GM12878 (cell line): Measurements from ENCODE around the gene CYSRT1. TPM values are rescaled to one million over a fixed set of nuclear protein-coding genes. Genes with fewer than 3 reads are reported as not detected.

Experiments used
- ATAC-seq: fragments of 200-7000 bp; cut with Tn5 transposase; 3 replicates; pipeline ENCODE4 v1.9.1; 2020; ENCODE audit warnings: mild to moderate bottlenecking, moderate library complexity
- BruUV-seq: library from RNA; stranded (reverse); fragments of 400-500 nt; replicated peaks from 2 replicates; lab custom pipeline; 2021; lab: Mats Ljungman, UMichigan
- CTCF ChIA-PET: fragments of 300-600 bp; sonication (Branson Sonifier 250); formaldehyde crosslinking; extraction: SDS; loops from one replicate; lab custom pipeline; 2021; ENCODE audit warnings: inconsistent platforms; lab: Yijun Ruan, JAX
- POLR2A ChIA-PET: fragments of 350-600 bp; formaldehyde crosslinking; extraction: SDS; loops from one replicate; lab custom pipeline; 2021; ENCODE audit warnings: inconsistent platforms; lab: Charles Lee
- RAD21 ChIA-PET: fragments of 300-600 bp; sonication (Branson Sonifier 250); formaldehyde crosslinking; loops from one replicate; lab custom pipeline; 2023; ENCODE audit warnings: antibody characterized with exemption; ENCODE audit not compliant: unreplicated experiment; lab: Charles Lee
- SMC1A ChIA-PET: fragments of 300-600 bp; sonication (Branson Sonifier 250); formaldehyde crosslinking; loops from one replicate; lab custom pipeline; 2023; ENCODE audit not compliant: unreplicated experiment, uncharacterized antibody; lab: Charles Lee
- DNase-seq: peaks from one replicate; pipeline ENCODE4 v3.0.0-alpha.2; 2011; ENCODE audit warnings: low read depth, low spot score
- FAIRE-seq: peaks from 3 replicates; lab custom pipeline; 2011; peaks lifted over from hg19 to GRCh38; lab: Jason Lieb, UNC
- H2AFZ ChIP-seq: 2 replicates; pipeline ENCODE4 v1.6.0; 2011; ENCODE audit warnings: low read depth, low read length, control low read depth; ENCODE audit not compliant: control insufficient read depth
- H3K27ac ChIP-seq: 2 replicates; pipeline ENCODE4 v1.5.1; 2011; ENCODE audit warnings: control low read depth; ENCODE audit not compliant: control insufficient read depth, insufficient read depth
- H3K27me3 ChIP-seq, 2 experiments: replicated peaks in 1 of 2; 2 replicates each; pipeline versions ENCODE4 v1.6.0 to v1.6.1; 2011; ENCODE audit warnings: low read length in 1 of 2; ENCODE audit not compliant: control insufficient read depth in 2 of 2, insufficient read depth in 2 of 2
- H3K36me3 ChIP-seq, 2 experiments: 2 replicates each; pipeline ENCODE4 v1.5.1; 2011; ENCODE audit warnings: low read length in 1 of 2; ENCODE audit not compliant: control insufficient read depth in 2 of 2, insufficient read depth in 2 of 2
- H3K4me1 ChIP-seq: 2 replicates; pipeline ENCODE4 v1.6.1; 2011; ENCODE audit warnings: mild to moderate bottlenecking, low read length, moderate library complexity, mixed read lengths; ENCODE audit not compliant: control insufficient read depth, insufficient read depth
- H3K4me2 ChIP-seq: 2 replicates; pipeline ENCODE4 v1.6.0; 2011; ENCODE audit warnings: control low read depth; ENCODE audit not compliant: control insufficient read depth, insufficient read depth
- H3K4me3 ChIP-seq: fragments of 200-600 bp; sonication (generic); 2 replicates; pipeline ENCODE4 v1.5.1; 2016
- H3K79me2 ChIP-seq: 2 replicates; pipeline ENCODE4 v1.6.0; 2011; ENCODE audit warnings: low read length; ENCODE audit not compliant: control insufficient read depth, insufficient read depth
- H3K9ac ChIP-seq: 2 replicates; pipeline ENCODE4 v1.8.0; 2011; ENCODE audit warnings: low read length, control low read depth, mixed read lengths; ENCODE audit not compliant: control insufficient read depth, insufficient read depth
- H3K9me3 ChIP-seq: replicated peaks from 3 replicates; pipeline ENCODE4 v1.5.1; 2011; ENCODE audit warnings: mild to moderate bottlenecking, low read length; ENCODE audit not compliant: control insufficient read depth, insufficient read depth
- H4K20me1 ChIP-seq: 2 replicates; pipeline ENCODE4 v1.6.0; 2011; ENCODE audit not compliant: control insufficient read depth, insufficient read depth
- ATF3 ChIP-seq: IDR thresholded peaks from 2 replicates; pipeline ENCODE4 v1.6.1; 2011; ENCODE audit warnings: low read depth, mild to moderate bottlenecking, low read length, moderate library complexity, borderline replicate concordance; ENCODE audit errors: extremely low read depth
- CEBPB ChIP-seq, 2 experiments: fragments of 150-350 bp in 1 of 2; IDR thresholded peaks; 2 replicates each; pipeline ENCODE4 v1.6.1; 2012 to 2014; ENCODE audit warnings: low read depth in 2 of 2, low read length in 2 of 2, borderline replicate concordance in 1 of 2, inconsistent platforms in 1 of 2
- CUX1 ChIP-seq: IDR thresholded peaks from 2 replicates; pipeline ENCODE4 v1.6.1; 2012; ENCODE audit warnings: improper control_type of control experiment, low read depth, low read length; ENCODE audit not compliant: insufficient replicate concordance
- GABPA ChIP-seq: IDR thresholded peaks from 2 replicates; pipeline ENCODE4 v1.6.1; 2014; ENCODE audit warnings: antibody characterized with exemption, low read depth, mild to moderate bottlenecking, inconsistent platforms
- IRF3 ChIP-seq: fragments of 450-650 bp; IDR thresholded peaks from 2 replicates; pipeline ENCODE4 v1.6.1; 2014; ENCODE audit warnings: mild to moderate bottlenecking
- JUNB ChIP-seq: IDR thresholded peaks from 2 replicates; pipeline ENCODE4 v1.6.1; 2016; ENCODE audit warnings: antibody characterized with exemption, mild to moderate bottlenecking
- MYC ChIP-seq: IDR thresholded peaks from 2 replicates; pipeline ENCODE4 v1.6.1; 2011; ENCODE audit warnings: mild to moderate bottlenecking, low read length, moderate library complexity, inconsistent platforms; ENCODE audit not compliant: insufficient read depth, insufficient replicate concordance, insufficient read length, severe bottlenecking
- NFXL1 ChIP-seq: fragments of 450-650 bp; IDR thresholded peaks from 2 replicates; pipeline ENCODE4 v1.6.1; 2017; ENCODE audit warnings: antibody characterized with exemption, mild to moderate bottlenecking, borderline replicate concordance
- NR2F1 ChIP-seq: fragments of 450-650 bp; conservative IDR thresholded peaks from 2 replicates; pipeline ENCODE4 v1.6.1; 2017; ENCODE audit warnings: mild to moderate bottlenecking
- PBX3 ChIP-seq: IDR thresholded peaks from 2 replicates; pipeline ENCODE4 v1.6.1; 2011; ENCODE audit warnings: mild to moderate bottlenecking, low read depth, low read length, moderate library complexity; ENCODE audit not compliant: insufficient replicate concordance
- RAD21 ChIP-seq: IDR thresholded peaks from 2 replicates; pipeline ENCODE4 v1.6.1; 2011; ENCODE audit warnings: mild to moderate bottlenecking, low read depth, low read length, moderate library complexity; ENCODE audit not compliant: insufficient read depth
- SMC3 ChIP-seq: IDR thresholded peaks from 2 replicates; pipeline ENCODE4 v1.6.1; 2011; ENCODE audit warnings: low read length, improper control_type of control experiment, borderline replicate concordance
- STAT1 ChIP-seq: fragments of 450-650 bp; conservative IDR thresholded peaks from 2 replicates; pipeline ENCODE4 v1.6.1; 2014; ENCODE audit warnings: antibody characterized with exemption, mild to moderate bottlenecking
- TCF7 ChIP-seq: IDR thresholded peaks from 2 replicates; pipeline ENCODE4 v1.6.1; 2014; ENCODE audit warnings: antibody characterized with exemption, borderline replicate concordance
- ZNF274 ChIP-seq: IDR thresholded peaks from one replicate; pipeline ENCODE4 v1.8.0; 2011; ENCODE audit not compliant: insufficient read length, insufficient read depth
- WGBS: methylation state at CpG from one replicate; pipeline ENCODE4 v1.1.6; 2016; ENCODE audit warnings: low lambda C conversion rate; ENCODE audit not compliant: insufficient replicate concordance, insufficient coverage; ENCODE audit errors: missing lambda C conversion rate; 5-methylcytosine and 5-hydroxymethylcytosine counted together
- in situ Hi-C: fragments of 300-500 bp; cut with MboI; formaldehyde crosslinking; loops from 9 replicates; pipeline ENCODE4 v1.14.3; 2018; ENCODE audit warnings: mixed read lengths
- intact Hi-C: fragments of 100-400 bp; cut with micrococcal nuclease; formaldehyde crosslinking; loops from one replicate; pipeline ENCODE4 v1.14.2; 2022; ENCODE audit not compliant: unreplicated experiment
- polyA plus RNA-seq, 11 experiments: library from polyadenylated mRNA; depleted of rRNA in 4 of 11; unstranded in 6 of 11; stranded (reverse) in 5 of 11; fragments of >200 nt; fragmentation: Nextera tagmentation in 4 of 11; fragmentation: Illumina TruSeq in 1 of 11; extraction: Ambion mirVana in 4 of 11; extraction: Trizol in 1 of 11; gene quantifications; 1 replicate in 1 of 11; 2 replicates in 10 of 11; pipeline versions ENCODE4 v1.2.1 to v1.2.3, GENCODE V29; 2011 to 2016; ENCODE audit warnings: inconsistent platforms in 2 of 11, missing spikeins in 2 of 11, low read depth in 1 of 11
- total RNA-seq, 4 experiments: library from RNA; depleted of rRNA in 3 of 4; stranded (reverse); fragments of >200 nt in 3 of 4; fragmentation: Illumina TruSeq in 1 of 4; extraction: Trizol in 1 of 4; gene quantifications; 2 replicates each; pipeline versions ENCODE4 v1.2.1 to v1.2.3, GENCODE V29; 2013 to 2021

CYSRT1 gene
- total and polyA plus RNA-seq, 10 of the 15 experiments (the other 5 are each of a cell fraction or from before 2014, with no cell fraction given), result 0.24 to 3.6 (median 0.97) TPM; not detected in 1

GRCh38 chr9:137180491-137180890 lies 44.5 kb upstream of the CYSRT1 start (continued):
- TF ChIP-seq CUX1 (no peak), ATF3 (no peak), MYC (no peak)
- TF ChIP-seq, all 136 proteins: peak for 0

GRCh38 chr9:137181680-137182079 lies 43.3 kb upstream of the CYSRT1 start:
- Histone ChIP-seq H3K9me3 (no peaks in the 10 kb centered on the region), H4K20me1 (no peaks in the 10 kb centered on the region), H2AFZ (no peak overlapping the region), H3K9ac (no peak overlapping the region), H3K4me3 (no peak overlapping the region), H3K27me3 (no peaks in the 10 kb centered on the region), H3K4me1 (peaks cover 4% of the 10 kb centered on the region; the same call in 1 of the 2 replicates), H3K36me3 (peaks cover 7 to 28% of the 10 kb centered on the region in 2 experiments), H3K27ac (no peak overlapping the region), H3K4me2 (no peak overlapping the region), H3K79me2 (peaks cover 4% of the 10 kb centered on the region)
- BruUV-seq, result no TSS peak
- WGBS, result 93% methylated on average over 20 of the region's 22 CpGs
- ATAC-seq (no peak), DNase-seq (no peak), FAIRE-seq (no peak)
- POLR2A ChIA-PET, result interaction anchor here (0.6 kb wide), 1 partner anchor 88 kb away, joined by 3 read pairs; no protein-coding TSS in a partner anchor
- intact Hi-C loops (no loop called here), in situ Hi-C loops (no loop called here)
- SMC1A ChIA-PET, result no interaction called here
- RAD21 ChIA-PET, result no interaction called here
- CTCF ChIA-PET, result no interaction called here
- no peak for TF ChIP-seq RAD21
- TF ChIP-seq CEBPB (IDR thresholded peaks at IDR 0.05; ENCODE audit: borderline replicate concordance in 1 of 2, low read depth in 2 of 2, low read length in 2 of 2), result no peak
- no peak for TF ChIP-seq PBX3
- TF ChIP-seq NFXL1, result no peak
- no peak for TF ChIP-seq ZNF274
- no peak for TF ChIP-seq TCF7
- TF ChIP-seq IRF3, result no peak
- no peak for TF ChIP-seq SMC3
- no peak for TF ChIP-seq STAT1
- no peak for TF ChIP-seq NR2F1
- TF ChIP-seq JUNB, result no peak
- no peak for TF ChIP-seq GABPA
